ENCODE measurements around the gene EFHD1. TPM values are rescaled to one million over a fixed set of nuclear protein-coding genes. Genes with fewer than 3 reads are reported as not detected.

The EFHD1 gene
- total and polyA plus RNA-seq, 2 donors: 1.4 to 22.1 TPM

GRCh38 chr2:232604535-232604934 lies 28.9 kb upstream of the EFHD1 start:
- no peaks in the 10 kb centered on the region for H3K4me1 ChIP-seq (ENCODE audit: insufficient read depth)
- H3K27ac ChIP-seq (ENCODE audit: low read depth): no peak overlapping the region
- WGBS: 90% methylated on average over 10 of the region's 10 CpGs
- no peak for DNase-seq (ENCODE audit: extremely low spot score)
- H3K36me3 ChIP-seq (ENCODE audit: insufficient read depth): no peaks in the 10 kb centered on the region
- no peak overlapping the region for H3K4me3 ChIP-seq (ENCODE audit: low read depth, low read length)

GRCh38 chr2:232607011-232607410 lies 26.4 kb upstream of the EFHD1 start:
- Histone ChIP-seq H3K4me3 (ENCODE audit: low read depth, low read length) (no peak overlapping the region), H3K27ac (ENCODE audit: low read depth) (no peak overlapping the region), H3K36me3 (ENCODE audit: insufficient read depth) (no peaks in the 10 kb centered on the region), H3K4me1 (ENCODE audit: insufficient read depth) (no peaks in the 10 kb centered on the region)
- 91% methylated on average over 17 of the region's 17 CpGs for WGBS
- DNase-seq (ENCODE audit: extremely low spot score): no peak

GRCh38 chr2:232609607-232610006 lies 23.8 kb upstream of the EFHD1 start:
- Histone ChIP-seq H3K36me3 (ENCODE audit: insufficient read depth) (no peaks in the 10 kb centered on the region), H3K27ac (ENCODE audit: low read depth) (no peak overlapping the region), H3K4me3 (ENCODE audit: low read depth, low read length) (no peak overlapping the region), H3K4me1 (ENCODE audit: insufficient read depth) (no peaks in the 10 kb centered on the region)
- no peak for DNase-seq (ENCODE audit: extremely low spot score)
- WGBS: 73% methylated on average over 8 of the region's 8 CpGs

- 82% methylated on average over 3 of the region's 3 CpGs for WGBS
- Histone ChIP-seq H3K36me3 (ENCODE audit: insufficient read depth) (no peaks in the 10 kb centered on the region), H3K27ac (ENCODE audit: low read depth) (no peak overlapping the region), H3K4me1 (ENCODE audit: insufficient read depth) (no peaks in the 10 kb centered on the region), H3K4me3 (ENCODE audit: low read depth, low read length) (no peak overlapping the region)
- no peak for DNase-seq (ENCODE audit: extremely low spot score)
These were observed 23.3 kb upstream of the EFHD1 start for GRCh38 chr2:232610081-232610480.

GRCh38 chr2:232611061-232611460 lies 22.3 kb upstream of the EFHD1 start:
- no peak for DNase-seq (ENCODE audit: extremely low spot score)

GRCh38 chr2:232611559-232612218 lies 21.7 kb upstream of the EFHD1 start:
- H3K4me1 ChIP-seq (ENCODE audit: insufficient read depth): no peaks in the 10 kb centered on the region
- DNase-seq (ENCODE audit: extremely low spot score): no peak
- WGBS: 43% methylated on average over 9 of the region's 9 CpGs
- H3K36me3 ChIP-seq (ENCODE audit: insufficient read depth): no peaks in the 10 kb centered on the region
- no peak overlapping the region for H3K4me3 ChIP-seq (ENCODE audit: low read depth, low read length)
- H3K27ac ChIP-seq (ENCODE audit: low read depth): no peak overlapping the region

More at GRCh38 chr2:232611061-232611460, 22.3 kb upstream of the EFHD1 start:
- Histone ChIP-seq H3K4me1 (ENCODE audit: insufficient read depth) (no peaks in the 10 kb centered on the region), H3K4me3 (ENCODE audit: low read depth, low read length) (no peak overlapping the region), H3K36me3 (ENCODE audit: insufficient read depth) (no peaks in the 10 kb centered on the region), H3K27ac (ENCODE audit: low read depth) (no peak overlapping the region)
- 81% methylated on average over 6 of the region's 6 CpGs for WGBS

- Histone ChIP-seq H3K36me3 (ENCODE audit: insufficient read depth) (no peaks in the 10 kb centered on the region), H3K4me1 (ENCODE audit: insufficient read depth) (no peaks in the 10 kb centered on the region), H3K27ac (ENCODE audit: low read depth) (no peak overlapping the region), H3K4me3 (ENCODE audit: low read depth, low read length) (no peak overlapping the region)
- WGBS: 70% methylated on average over 3 of the region's 3 CpGs
- no peak for DNase-seq (ENCODE audit: extremely low spot score)
These were observed 19.8 kb upstream of the EFHD1 start for GRCh38 chr2:232613538-232614134.

- no peaks in the 10 kb centered on the region for H3K36me3 ChIP-seq (ENCODE audit: insufficient read depth)
- DNase-seq (ENCODE audit: extremely low spot score): no peak
- H3K4me1 ChIP-seq (ENCODE audit: insufficient read depth): no peaks in the 10 kb centered on the region
- H3K4me3 ChIP-seq (ENCODE audit: low read depth, low read length): no peak overlapping the region
- 69% methylated on average over 8 of the region's 8 CpGs for WGBS
- no peak overlapping the region for H3K27ac ChIP-seq (ENCODE audit: low read depth)
These were observed 18.1 kb upstream of the EFHD1 start for GRCh38 chr2:232615339-232615738.

- Histone ChIP-seq H3K36me3 (ENCODE audit: insufficient read depth) (no peaks in the 10 kb centered on the region), H3K27ac (ENCODE audit: low read depth) (no peak overlapping the region), H3K4me1 (ENCODE audit: insufficient read depth) (no peaks in the 10 kb centered on the region), H3K4me3 (ENCODE audit: low read depth, low read length) (no peak overlapping the region)
- no peak for DNase-seq (ENCODE audit: extremely low spot score)
- 92% methylated on average over 9 of the region's 9 CpGs for WGBS
These were observed 12.2 kb upstream of the EFHD1 start for GRCh38 chr2:232621186-232621585.

- no peak overlapping the region for H3K27ac ChIP-seq (ENCODE audit: low read depth)
- DNase-seq (ENCODE audit: extremely low spot score): no peak
- H3K4me1 ChIP-seq (ENCODE audit: insufficient read depth): no peaks in the 10 kb centered on the region
- no peak overlapping the region for H3K4me3 ChIP-seq (ENCODE audit: low read depth, low read length)
- 86% methylated on average over 7 of the region's 7 CpGs for WGBS
- no peaks in the 10 kb centered on the region for H3K36me3 ChIP-seq (ENCODE audit: insufficient read depth)
These were observed 10.8 kb upstream of the EFHD1 start for GRCh38 chr2:232622563-232622962.

- DNase-seq (ENCODE audit: extremely low spot score): no peak
- H3K36me3 ChIP-seq (ENCODE audit: insufficient read depth): no peaks in the 10 kb centered on the region
- 56% methylated on average over 10 of the region's 10 CpGs for WGBS
- no peaks in the 10 kb centered on the region for H3K4me1 ChIP-seq (ENCODE audit: insufficient read depth)
- H3K27ac ChIP-seq (ENCODE audit: low read depth): no peak overlapping the region
- no peak overlapping the region for H3K4me3 ChIP-seq (ENCODE audit: low read depth, low read length)
These were observed 9.3 kb upstream of the EFHD1 start for GRCh38 chr2:232623768-232624765.

- DNase-seq (ENCODE audit: extremely low spot score): no peak
- WGBS: 67% methylated on average over 1 of the region's 1 CpG
- Histone ChIP-seq H3K36me3 (ENCODE audit: insufficient read depth) (no peaks in the 10 kb centered on the region), H3K4me3 (ENCODE audit: low read depth, low read length) (no peak overlapping the region), H3K4me1 (ENCODE audit: insufficient read depth) (no peaks in the 10 kb centered on the region), H3K27ac (ENCODE audit: low read depth) (no peak overlapping the region)
These were observed 6.8 kb upstream of the EFHD1 start for GRCh38 chr2:232626584-232626983.

GRCh38 chr2:232628466-232629128 lies 4.8 kb upstream of the EFHD1 start:
- DNase-seq (ENCODE audit: extremely low spot score): no peak
- no peaks in the 10 kb centered on the region for H3K4me1 ChIP-seq (ENCODE audit: insufficient read depth)
- WGBS: 69% methylated on average over 10 of the region's 10 CpGs
- no peak overlapping the region for H3K4me3 ChIP-seq (ENCODE audit: low read depth, low read length)
- H3K27ac ChIP-seq (ENCODE audit: low read depth): no peak overlapping the region
- H3K36me3 ChIP-seq (ENCODE audit: insufficient read depth): no peaks in the 10 kb centered on the region

Data from urinary bladder (tissue), 4 donors.